Measurements from ENCODE around the gene SLU7.

The SLU7 gene

GRCh38 chr5:160457252-160457651, 38.4 kb upstream of the SLU7 start:
- Histone ChIP-seq H3K9me3 (ENCODE audit: control insufficient read depth, insufficient read depth, low read length) (no peaks in the 10 kb centered on the region), H3K4me3 (ENCODE audit: low read length) (no peak overlapping the region), H4K20me1 (ENCODE audit: control insufficient read depth, insufficient read depth, low read depth, low read length) (no peaks in the 10 kb centered on the region), H3K36me3 (ENCODE audit: control insufficient read depth, low read length) (no peaks in the 10 kb centered on the region), H3K9me2 (replicated peaks; ENCODE audit: control insufficient read depth, low read length) (no peaks in the 10 kb centered on the region), H3K4me2 (ENCODE audit: low read length) (no peak overlapping the region), H3F3A (ENCODE audit: control insufficient read depth, insufficient read depth) (no peaks in the 10 kb centered on the region), H3K79me2 (ENCODE audit: control insufficient read depth, low read length) (no peaks in the 10 kb centered on the region), H3K27me3 (ENCODE audit: control insufficient read depth, low read length) (no peaks in the 10 kb centered on the region), H3K27ac (ENCODE audit: low read depth, low read length) (no peak overlapping the region), H3K4me1 (ENCODE audit: control insufficient read depth, low read length) (peaks cover 26% of the 10 kb centered on the region)
- TF ChIP-seq EZH2phosphoT487 (IDR thresholded peaks at IDR 0.05; ENCODE audit: borderline replicate concordance, low read length) (no peak), CTCF (IDR thresholded peaks at IDR 0.05; ENCODE audit: low read depth, low read length, poor library complexity, severe bottlenecking) (no peak)

GRCh38 chr5:160456480-160457177, 37.7 kb upstream of the SLU7 start:
- Histone ChIP-seq H3K4me2 (ENCODE audit: low read length) (no peak overlapping the region), H3K4me1 (ENCODE audit: control insufficient read depth, low read length) (peaks cover 27% of the 10 kb centered on the region), H3K4me3 (ENCODE audit: low read length) (no peak overlapping the region), H3F3A (ENCODE audit: control insufficient read depth, insufficient read depth) (no peaks in the 10 kb centered on the region), H3K27ac (ENCODE audit: low read depth, low read length) (no peak overlapping the region), H3K79me2 (ENCODE audit: control insufficient read depth, low read length) (no peaks in the 10 kb centered on the region), H3K9me3 (ENCODE audit: control insufficient read depth, insufficient read depth, low read length) (no peaks in the 10 kb centered on the region), H3K9me2 (replicated peaks; ENCODE audit: control insufficient read depth, low read length) (no peaks in the 10 kb centered on the region), H3K27me3 (ENCODE audit: control insufficient read depth, low read length) (no peaks in the 10 kb centered on the region), H3K36me3 (ENCODE audit: control insufficient read depth, low read length) (no peaks in the 10 kb centered on the region), H4K20me1 (ENCODE audit: control insufficient read depth, insufficient read depth, low read depth, low read length) (no peaks in the 10 kb centered on the region)
- TF ChIP-seq CTCF (IDR thresholded peaks at IDR 0.05; ENCODE audit: low read depth, low read length, poor library complexity, severe bottlenecking) (no peak), EZH2phosphoT487 (IDR thresholded peaks at IDR 0.05; ENCODE audit: borderline replicate concordance, low read length) (no peak)

DNA sequence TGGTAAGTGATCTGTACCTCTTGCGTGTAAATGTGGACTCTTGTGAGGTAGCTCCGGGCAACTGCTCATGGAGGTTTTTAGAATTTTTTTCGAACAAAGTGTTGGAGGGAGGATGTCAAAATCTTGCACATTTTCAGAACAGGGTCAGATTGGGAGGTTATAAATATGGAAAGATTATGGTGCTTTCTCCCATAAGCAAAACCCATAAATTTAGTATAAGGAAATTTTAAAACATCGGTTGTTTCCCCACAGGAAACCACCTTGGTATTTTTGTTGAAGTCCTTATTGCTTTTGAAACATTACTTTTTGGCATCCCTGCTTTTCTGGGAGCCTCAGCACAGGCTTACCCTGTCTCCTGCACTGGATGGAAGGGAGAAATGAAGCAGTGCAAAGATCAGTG, 36.7 kb upstream of the SLU7 start:
- TF ChIP-seq CTCF (IDR thresholded peaks at IDR 0.05; ENCODE audit: low read depth, low read length, poor library complexity, severe bottlenecking) (no peak), EZH2phosphoT487 (IDR thresholded peaks at IDR 0.05; ENCODE audit: borderline replicate concordance, low read length) (no peak)
- H3K9me3 ChIP-seq (ENCODE audit: control insufficient read depth, insufficient read depth, low read length) = no peaks in the 10 kb centered on the region
- H3K9me2 ChIP-seq (replicated peaks; ENCODE audit: control insufficient read depth, low read length) = no peaks in the 10 kb centered on the region
- H3K36me3 ChIP-seq (ENCODE audit: control insufficient read depth, low read length) = no peaks in the 10 kb centered on the region
- no peak overlapping the region for H3K4me2 ChIP-seq (ENCODE audit: low read length)
- no peak overlapping the region for H3K4me3 ChIP-seq (ENCODE audit: low read length)
- H3K27ac ChIP-seq (ENCODE audit: low read depth, low read length) = no peak overlapping the region
- H3K79me2 ChIP-seq (ENCODE audit: control insufficient read depth, low read length) = no peaks in the 10 kb centered on the region
- H4K20me1 ChIP-seq (ENCODE audit: control insufficient read depth, insufficient read depth, low read depth, low read length) = no peaks in the 10 kb centered on the region
- no peaks in the 10 kb centered on the region for H3F3A ChIP-seq (ENCODE audit: control insufficient read depth, insufficient read depth)
- H3K27me3 ChIP-seq (ENCODE audit: control insufficient read depth, low read length) = no peaks in the 10 kb centered on the region
- peaks cover 27% of the 10 kb centered on the region for H3K4me1 ChIP-seq (ENCODE audit: control insufficient read depth, low read length)

Measured in DOHH2 (cell line).